Upper lobe of left lung (tissue), 6 donors: ENCODE measurements around the gene JPH4. TPM values are rescaled to one million over a fixed set of nuclear protein-coding genes. Genes with fewer than 3 reads are reported as not detected.
"Not testable (repeated sequence)": the region's sequence is repeated elsewhere in the genome, so short reads cannot be mapped to it uniquely, and the experiment has no call there.

ENCODE experiments used
- ATAC-seq, 2 donors: fragments of 200-7000 bp; cut with Tn5 transposase; one replicate each; pipeline ENCODE4 v1.9.1; 2022; ENCODE audit warnings: mild to moderate bottlenecking in 2 of 2, moderate library complexity in 2 of 2; ENCODE audit not compliant: low FRiP score in 2 of 2
- DNase-seq, 2 donors: peaks; one replicate each; pipeline ENCODE4 v3.0.0-alpha.2; 2019 to 2020
- H3K27ac ChIP-seq, 4 donors: fragments of 200-600 bp; sonication (generic); one replicate each; pipeline ENCODE4 v1.5.1; 2016 to 2019
- H3K27me3 ChIP-seq, 4 donors: fragments of 200-600 bp; sonication (generic); one replicate each; pipeline ENCODE4 v1.5.1; 2017 to 2019
- H3K36me3 ChIP-seq, 4 donors: fragments of 200-600 bp; sonication (generic); one replicate each; pipeline ENCODE4 v1.5.1; 2016 to 2019
- H3K4me1 ChIP-seq, 4 donors: fragments of 200-600 bp; sonication (generic); one replicate each; pipeline ENCODE4 v1.5.1; 2018 to 2019
- H3K4me3 ChIP-seq, 4 donors: fragments of 200-600 bp; sonication (generic); one replicate each; pipeline ENCODE4 v1.5.1; 2017 to 2019; ENCODE audit warnings: mild to moderate bottlenecking in 2 of 4, moderate library complexity in 1 of 4
- H3K9me3 ChIP-seq, 4 donors: fragments of 200-600 bp; sonication (generic); one replicate each; pipeline ENCODE4 v1.5.1; 2018 to 2019
- EP300 ChIP-seq, 4 donors: sonication (generic); formaldehyde crosslinking; IDR thresholded peaks; one replicate each; pipeline ENCODE4 v1.5.1; 2017; ENCODE audit warnings: antibody characterized with exemption in 4 of 4, control low read depth in 2 of 4
- POLR2A ChIP-seq, 4 donors: fragments of 450-650 bp; IDR thresholded peaks; one replicate each; pipeline ENCODE4 v1.5.1; 2016 to 2017; ENCODE audit warnings: antibody characterized with exemption in 4 of 4, mild to moderate bottlenecking in 2 of 4
- POLR2AphosphoS5 ChIP-seq, 2 donors: sonication (generic); formaldehyde crosslinking; IDR thresholded peaks; one replicate each; pipeline ENCODE4 v1.5.1; 2017; ENCODE audit warnings: antibody characterized with exemption in 2 of 2
- WGBS, 2 donors: methylation state at CpG; one replicate each; pipeline ENCODE4 v1.1.5; 2017 to 2018; 5-methylcytosine and 5-hydroxymethylcytosine counted together
- total RNA-seq, 6 donors: library from RNA; depleted of rRNA in 4 of 6; stranded (reverse); fragments of >200 nt in 4 of 6; gene quantifications; one replicate each; pipeline versions ENCODE4 v1.1.0 to v1.2.1, GENCODE V29; 2016 to 2021
- TF ChIP-seq, protein P1 (sequence below), 6 experiments: fragments of 450-650 bp in 4 of 6; fragments of 200-600 bp in 2 of 6; sonication (generic) in 2 of 6; IDR thresholded peaks; one replicate each; pipeline ENCODE4 v1.5.1; 2016 to 2019; ENCODE audit warnings: antibody characterized with exemption in 6 of 6
- donor health status: DM: no; HTN: no; CAD: no; lungs with moderate emphysema.
- donor health status: DM: no; HTN: yes; CAD: no; lungs with severe emphysema.

JPH4 gene
- total RNA-seq, 6 donors from 2014 or later: 0.69 to 6.5 (median 2.5) TPM

DNA sequence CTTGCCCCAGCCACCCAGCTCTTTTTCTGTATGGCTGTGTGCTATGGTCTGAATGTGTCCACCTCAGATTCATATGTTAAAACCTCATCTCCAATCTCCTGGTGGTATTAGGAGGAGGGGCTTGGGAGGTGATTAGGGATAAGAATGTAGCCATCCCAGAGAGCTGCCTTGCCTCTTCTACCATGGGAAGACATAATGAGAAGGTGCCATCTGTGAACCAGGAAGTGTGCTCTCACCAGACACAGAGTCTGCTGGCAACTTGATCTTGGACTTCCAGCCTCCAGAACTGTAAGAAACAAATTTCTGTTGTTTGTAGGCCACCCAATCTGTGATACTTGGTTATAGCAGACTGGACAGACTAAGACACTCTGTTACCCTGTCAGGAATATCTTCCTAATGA, 22.8 kb upstream of the JPH4 start:
- Histone ChIP-seq H3K4me3 (no peak overlapping the region), H3K27me3 (no peaks in the 10 kb centered on the region), H3K4me1 (no peaks in the 10 kb centered on the region), H3K36me3 (no peaks in the 10 kb centered on the region), H3K9me3 (no peaks in the 10 kb centered on the region), H3K27ac (no peak overlapping the region)
- DNase-seq: no peak
- TF ChIP-seq, protein P1, sequence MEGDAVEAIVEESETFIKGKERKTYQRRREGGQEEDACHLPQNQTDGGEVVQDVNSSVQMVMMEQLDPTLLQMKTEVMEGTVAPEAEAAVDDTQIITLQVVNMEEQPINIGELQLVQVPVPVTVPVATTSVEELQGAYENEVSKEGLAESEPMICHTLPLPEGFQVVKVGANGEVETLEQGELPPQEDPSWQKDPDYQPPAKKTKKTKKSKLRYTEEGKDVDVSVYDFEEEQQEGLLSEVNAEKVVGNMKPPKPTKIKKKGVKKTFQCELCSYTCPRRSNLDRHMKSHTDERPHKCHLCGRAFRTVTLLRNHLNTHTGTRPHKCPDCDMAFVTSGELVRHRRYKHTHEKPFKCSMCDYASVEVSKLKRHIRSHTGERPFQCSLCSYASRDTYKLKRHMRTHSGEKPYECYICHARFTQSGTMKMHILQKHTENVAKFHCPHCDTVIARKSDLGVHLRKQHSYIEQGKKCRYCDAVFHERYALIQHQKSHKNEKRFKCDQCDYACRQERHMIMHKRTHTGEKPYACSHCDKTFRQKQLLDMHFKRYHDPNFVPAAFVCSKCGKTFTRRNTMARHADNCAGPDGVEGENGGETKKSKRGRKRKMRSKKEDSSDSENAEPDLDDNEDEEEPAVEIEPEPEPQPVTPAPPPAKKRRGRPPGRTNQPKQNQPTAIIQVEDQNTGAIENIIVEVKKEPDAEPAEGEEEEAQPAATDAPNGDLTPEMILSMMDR (IDR thresholded peaks at IDR 0.05): no peak
- TF ChIP-seq POLR2A (IDR thresholded peaks at IDR 0.05) (no peak), EP300 (IDR thresholded peaks at IDR 0.05) (no peak), POLR2AphosphoS5 (IDR thresholded peaks at IDR 0.05) (no peak)
- ATAC-seq: no peak

DNA sequence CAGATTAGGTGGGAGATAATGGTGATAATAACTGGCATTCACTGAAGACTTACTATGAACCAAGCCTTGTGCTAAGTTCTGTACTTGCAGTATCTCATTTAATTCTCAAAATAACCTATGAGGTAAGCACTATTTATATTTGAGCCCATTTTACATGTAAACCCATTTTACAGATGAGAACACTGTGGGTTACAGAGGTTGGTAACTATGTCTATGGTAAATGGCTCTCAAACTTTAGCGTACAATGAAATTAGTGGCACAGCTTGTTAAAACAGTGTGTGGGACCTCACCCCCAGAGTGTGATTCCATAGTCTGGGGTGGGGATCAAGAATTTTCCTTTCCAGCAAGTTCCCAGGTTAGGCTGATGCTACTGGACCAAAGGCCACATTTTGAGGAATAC, 22.2 kb upstream of the JPH4 start:
- H3K4me3 ChIP-seq: no peak overlapping the region
- H3K9me3 ChIP-seq: no peaks in the 10 kb centered on the region
- 90 to 100% methylated on average over 1 of the region's 1 CpG for WGBS, 2 donors
- H3K36me3 ChIP-seq: no peaks in the 10 kb centered on the region
- no peak for ATAC-seq
- H3K4me1 ChIP-seq: no peaks in the 10 kb centered on the region
- no peaks in the 10 kb centered on the region for H3K27me3 ChIP-seq
- H3K27ac ChIP-seq: no peak overlapping the region
- no peak for TF ChIP-seq POLR2A (IDR thresholded peaks at IDR 0.05)
- no peak for TF ChIP-seq POLR2AphosphoS5 (IDR thresholded peaks at IDR 0.05)
- TF ChIP-seq EP300 (IDR thresholded peaks at IDR 0.05): no peak
- TF ChIP-seq, protein P1 (IDR thresholded peaks at IDR 0.05): no peak
- no peak for DNase-seq

DNA sequence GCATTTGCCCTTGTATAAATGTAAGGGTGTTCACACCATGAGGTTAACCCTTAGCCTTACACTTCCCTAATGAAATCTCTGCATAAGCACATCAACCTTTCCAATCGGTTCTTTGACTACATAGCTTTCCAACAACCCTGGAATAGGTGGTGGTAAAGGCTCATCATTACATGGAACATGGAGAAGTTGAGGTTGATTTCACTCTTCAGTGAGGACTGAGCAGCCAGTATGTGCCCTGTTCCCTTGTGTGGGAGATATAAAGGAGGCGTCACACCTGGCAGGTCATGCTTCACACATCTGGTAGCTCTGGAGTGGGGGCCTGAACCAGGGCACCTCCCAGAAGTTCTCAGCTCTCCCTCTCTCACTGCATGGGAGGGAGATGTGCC, 21.7 kb upstream of the JPH4 start:
- H3K27ac ChIP-seq: no peak overlapping the region
- no peaks in the 10 kb centered on the region for H3K36me3 ChIP-seq
- no peak overlapping the region for H3K4me3 ChIP-seq
- no peaks in the 10 kb centered on the region for H3K9me3 ChIP-seq
- no peaks in the 10 kb centered on the region for H3K4me1 ChIP-seq
- ATAC-seq (no peak), DNase-seq (no peak)
- no peaks in the 10 kb centered on the region for H3K27me3 ChIP-seq
- no peak for TF ChIP-seq POLR2AphosphoS5 (IDR thresholded peaks at IDR 0.05)
- no peak for TF ChIP-seq POLR2A (IDR thresholded peaks at IDR 0.05)
- TF ChIP-seq, protein P1 (IDR thresholded peaks at IDR 0.05): no peak
- TF ChIP-seq EP300 (IDR thresholded peaks at IDR 0.05): no peak
- WGBS, 2 donors: 88 to 89% methylated on average over 2 of the region's 2 CpGs

DNA sequence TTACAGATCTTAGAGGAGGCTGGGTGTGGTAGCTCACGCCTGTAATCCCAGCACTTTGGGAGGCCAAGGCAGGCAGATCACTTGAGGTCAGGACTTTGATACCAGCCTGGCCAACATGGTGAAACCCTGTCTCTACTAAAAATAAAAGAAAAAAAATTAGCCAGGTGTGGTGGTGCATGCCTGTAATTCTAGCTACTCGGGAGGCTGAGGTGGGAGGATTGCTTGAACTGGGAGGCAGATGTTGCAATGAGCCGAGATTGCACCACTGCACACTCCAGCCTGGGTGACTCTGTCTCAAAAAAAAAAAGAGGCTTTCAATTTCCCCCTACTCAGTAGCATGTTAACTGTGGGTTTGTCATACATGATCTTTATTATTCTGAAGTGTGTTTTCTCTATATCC, 15.6 kb upstream of the JPH4 start:
- not testable (repeated sequence) for H3K4me1 ChIP-seq, H3K9me3 ChIP-seq, H3K4me3 ChIP-seq, H3K36me3 ChIP-seq, ATAC-seq, H3K27me3 ChIP-seq, DNase-seq, H3K27ac ChIP-seq
- 69 to 96% methylated on average over 3 of the region's 3 CpGs for WGBS, 2 donors

DNA sequence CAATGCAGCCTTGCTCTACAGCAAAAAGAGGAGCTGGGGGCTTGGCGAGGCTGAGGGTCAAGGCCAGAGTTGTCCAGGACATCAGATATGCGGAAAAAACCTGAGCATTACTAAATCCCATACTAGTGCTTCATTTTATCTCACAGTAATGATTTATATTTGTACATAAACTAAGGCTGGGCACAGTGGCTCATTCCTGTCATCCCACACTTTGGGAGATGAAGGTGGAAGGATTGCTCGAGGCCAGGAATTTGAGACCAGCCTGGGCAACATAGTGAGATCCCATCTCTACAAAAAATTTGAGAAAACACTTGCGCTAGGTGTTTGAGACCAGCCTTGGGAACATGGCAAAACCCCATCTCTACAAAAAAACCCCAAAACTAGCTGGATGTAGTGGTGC, 11.6 kb upstream of the JPH4 start:
- 92 to 95% methylated on average over 4 of the region's 4 CpGs for WGBS, 2 donors
- Histone ChIP-seq H3K9me3 (no peaks in the 10 kb centered on the region), H3K4me3 (no peak overlapping the region), H3K4me1 (peaks cover 3 to 9% (median 5%) of the 10 kb centered on the region in 4 donors), H3K27me3 (no peaks in the 10 kb centered on the region), H3K27ac (no peak overlapping the region), H3K36me3 (no peaks in the 10 kb centered on the region)
- DNase-seq (no peak), ATAC-seq (no peak)
- no peak for TF ChIP-seq POLR2AphosphoS5 (IDR thresholded peaks at IDR 0.05)
- TF ChIP-seq POLR2A (IDR thresholded peaks at IDR 0.05): no peak
- TF ChIP-seq EP300 (IDR thresholded peaks at IDR 0.05): no peak
- TF ChIP-seq, protein P1 (IDR thresholded peaks at IDR 0.05): no peak
